Measurements from ENCODE around the gene HM13. TPM values are rescaled to one million over a fixed set of nuclear protein-coding genes. Genes with fewer than 3 reads are reported as not detected.

HM13 gene
- total RNA-seq, 1 experiment from 2014 or later: 103 TPM

DNA sequence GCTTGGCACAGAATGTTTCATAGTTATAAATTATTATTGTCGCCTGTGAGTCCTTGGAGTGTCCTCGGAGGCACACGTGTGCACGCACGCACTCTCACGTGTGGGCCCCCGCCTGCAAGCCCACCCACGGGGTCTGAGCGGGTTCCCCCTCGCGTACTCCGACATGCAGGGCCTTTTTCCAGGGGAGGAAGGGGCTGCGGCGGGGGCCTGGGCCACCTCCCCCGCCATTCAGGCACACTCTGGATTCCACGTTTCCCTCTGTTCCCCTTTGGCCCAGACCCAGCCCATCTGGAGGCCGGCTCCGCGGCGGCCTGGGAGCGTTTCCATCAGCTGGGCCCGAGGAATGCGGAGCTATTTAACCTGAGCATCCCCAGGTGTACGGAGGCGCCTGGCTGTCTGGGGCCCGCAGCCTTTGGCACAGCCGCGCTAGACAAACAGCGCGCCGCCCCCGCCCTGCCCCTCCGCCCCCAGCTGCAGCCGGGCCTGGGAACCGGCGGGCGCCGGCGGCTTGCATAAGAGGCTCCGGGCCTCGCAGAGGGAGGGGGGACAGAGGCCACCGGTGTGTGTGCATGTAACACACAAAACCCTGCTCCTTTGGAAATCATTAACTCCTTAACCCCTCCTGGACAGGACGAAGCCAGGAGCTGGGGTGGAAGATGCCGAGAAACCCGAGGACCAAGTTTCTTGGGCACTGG, 94.2 kb downstream of the HM13 start (continued):
- TF ChIP-seq MYBL2 (CRISPR knock-in tag; IDR thresholded peaks at IDR 0.05) (0 out of 2 replicates have a peak, but pooled peaks have one; percentile 39), ZNF219 (CRISPR knock-in tag; IDR thresholded peaks at IDR 0.05; ENCODE audit: borderline replicate concordance) (no peak), FOXK1 (CRISPR knock-in tag; IDR thresholded peaks at IDR 0.05) (peak; percentile 65), ZNF396 (CRISPR knock-in tag; IDR thresholded peaks at IDR 0.05; ENCODE audit: borderline replicate concordance) (no peak), ZNF263 (CRISPR knock-in tag; IDR thresholded peaks at IDR 0.05; ENCODE audit: low read depth) (no peak), ZNF121 (CRISPR knock-in tag; IDR thresholded peaks at IDR 0.05) (peak; percentile 95), KAT7 (CRISPR knock-in tag; IDR thresholded peaks at IDR 0.05; ENCODE audit: borderline replicate concordance) (no peak), PRRX2 (CRISPR knock-in tag; IDR thresholded peaks at IDR 0.05) (no peak), JAZF1 (CRISPR knock-in tag; IDR thresholded peaks at IDR 0.05) (no peak), RELA (CRISPR knock-in tag; IDR thresholded peaks at IDR 0.05; ENCODE audit: borderline replicate concordance) (0 out of 2 replicates have a peak, but pooled peaks have one; percentile 21), FOXP1 (CRISPR knock-in tag; IDR thresholded peaks at IDR 0.05; ENCODE audit: borderline replicate concordance) (peak; percentile 70; the same call in 1 of the 2 replicates), OVOL2 (CRISPR knock-in tag; IDR thresholded peaks at IDR 0.05; ENCODE audit: borderline replicate concordance) (no peak)
- TF ChIP-seq, protein P1, sequence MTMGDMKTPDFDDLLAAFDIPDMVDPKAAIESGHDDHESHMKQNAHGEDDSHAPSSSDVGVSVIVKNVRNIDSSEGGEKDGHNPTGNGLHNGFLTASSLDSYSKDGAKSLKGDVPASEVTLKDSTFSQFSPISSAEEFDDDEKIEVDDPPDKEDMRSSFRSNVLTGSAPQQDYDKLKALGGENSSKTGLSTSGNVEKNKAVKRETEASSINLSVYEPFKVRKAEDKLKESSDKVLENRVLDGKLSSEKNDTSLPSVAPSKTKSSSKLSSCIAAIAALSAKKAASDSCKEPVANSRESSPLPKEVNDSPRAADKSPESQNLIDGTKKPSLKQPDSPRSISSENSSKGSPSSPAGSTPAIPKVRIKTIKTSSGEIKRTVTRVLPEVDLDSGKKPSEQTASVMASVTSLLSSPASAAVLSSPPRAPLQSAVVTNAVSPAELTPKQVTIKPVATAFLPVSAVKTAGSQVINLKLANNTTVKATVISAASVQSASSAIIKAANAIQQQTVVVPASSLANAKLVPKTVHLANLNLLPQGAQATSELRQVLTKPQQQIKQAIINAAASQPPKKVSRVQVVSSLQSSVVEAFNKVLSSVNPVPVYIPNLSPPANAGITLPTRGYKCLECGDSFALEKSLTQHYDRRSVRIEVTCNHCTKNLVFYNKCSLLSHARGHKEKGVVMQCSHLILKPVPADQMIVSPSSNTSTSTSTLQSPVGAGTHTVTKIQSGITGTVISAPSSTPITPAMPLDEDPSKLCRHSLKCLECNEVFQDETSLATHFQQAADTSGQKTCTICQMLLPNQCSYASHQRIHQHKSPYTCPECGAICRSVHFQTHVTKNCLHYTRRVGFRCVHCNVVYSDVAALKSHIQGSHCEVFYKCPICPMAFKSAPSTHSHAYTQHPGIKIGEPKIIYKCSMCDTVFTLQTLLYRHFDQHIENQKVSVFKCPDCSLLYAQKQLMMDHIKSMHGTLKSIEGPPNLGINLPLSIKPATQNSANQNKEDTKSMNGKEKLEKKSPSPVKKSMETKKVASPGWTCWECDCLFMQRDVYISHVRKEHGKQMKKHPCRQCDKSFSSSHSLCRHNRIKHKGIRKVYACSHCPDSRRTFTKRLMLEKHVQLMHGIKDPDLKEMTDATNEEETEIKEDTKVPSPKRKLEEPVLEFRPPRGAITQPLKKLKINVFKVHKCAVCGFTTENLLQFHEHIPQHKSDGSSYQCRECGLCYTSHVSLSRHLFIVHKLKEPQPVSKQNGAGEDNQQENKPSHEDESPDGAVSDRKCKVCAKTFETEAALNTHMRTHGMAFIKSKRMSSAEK (CRISPR knock-in tag; IDR thresholded peaks at IDR 0.05; ENCODE audit: borderline replicate concordance): no peak
- TF ChIP-seq, protein P2, sequence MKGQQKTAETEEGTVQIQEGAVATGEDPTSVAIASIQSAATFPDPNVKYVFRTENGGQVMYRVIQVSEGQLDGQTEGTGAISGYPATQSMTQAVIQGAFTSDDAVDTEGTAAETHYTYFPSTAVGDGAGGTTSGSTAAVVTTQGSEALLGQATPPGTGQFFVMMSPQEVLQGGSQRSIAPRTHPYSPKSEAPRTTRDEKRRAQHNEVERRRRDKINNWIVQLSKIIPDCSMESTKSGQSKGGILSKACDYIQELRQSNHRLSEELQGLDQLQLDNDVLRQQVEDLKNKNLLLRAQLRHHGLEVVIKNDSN (CRISPR knock-in tag; IDR thresholded peaks at IDR 0.05): peak; percentile 23; the same call in 1 of the 2 replicates
- TF ChIP-seq, protein P3, sequence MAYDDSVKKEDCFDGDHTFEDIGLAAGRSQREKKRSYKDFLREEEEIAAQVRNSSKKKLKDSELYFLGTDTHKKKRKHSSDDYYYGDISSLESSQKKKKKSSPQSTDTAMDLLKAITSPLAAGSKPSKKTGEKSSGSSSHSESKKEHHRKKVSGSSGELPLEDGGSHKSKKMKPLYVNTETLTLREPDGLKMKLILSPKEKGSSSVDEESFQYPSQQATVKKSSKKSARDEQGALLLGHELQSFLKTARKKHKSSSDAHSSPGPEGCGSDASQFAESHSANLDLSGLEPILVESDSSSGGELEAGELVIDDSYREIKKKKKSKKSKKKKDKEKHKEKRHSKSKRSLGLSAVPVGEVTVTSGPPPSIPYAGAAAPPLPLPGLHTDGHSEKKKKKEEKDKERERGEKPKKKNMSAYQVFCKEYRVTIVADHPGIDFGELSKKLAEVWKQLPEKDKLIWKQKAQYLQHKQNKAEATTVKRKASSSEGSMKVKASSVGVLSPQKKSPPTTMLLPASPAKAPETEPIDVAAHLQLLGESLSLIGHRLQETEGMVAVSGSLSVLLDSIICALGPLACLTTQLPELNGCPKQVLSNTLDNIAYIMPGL (CRISPR knock-in tag; IDR thresholded peaks at IDR 0.05): no peak
- TF ChIP-seq, protein P4, sequence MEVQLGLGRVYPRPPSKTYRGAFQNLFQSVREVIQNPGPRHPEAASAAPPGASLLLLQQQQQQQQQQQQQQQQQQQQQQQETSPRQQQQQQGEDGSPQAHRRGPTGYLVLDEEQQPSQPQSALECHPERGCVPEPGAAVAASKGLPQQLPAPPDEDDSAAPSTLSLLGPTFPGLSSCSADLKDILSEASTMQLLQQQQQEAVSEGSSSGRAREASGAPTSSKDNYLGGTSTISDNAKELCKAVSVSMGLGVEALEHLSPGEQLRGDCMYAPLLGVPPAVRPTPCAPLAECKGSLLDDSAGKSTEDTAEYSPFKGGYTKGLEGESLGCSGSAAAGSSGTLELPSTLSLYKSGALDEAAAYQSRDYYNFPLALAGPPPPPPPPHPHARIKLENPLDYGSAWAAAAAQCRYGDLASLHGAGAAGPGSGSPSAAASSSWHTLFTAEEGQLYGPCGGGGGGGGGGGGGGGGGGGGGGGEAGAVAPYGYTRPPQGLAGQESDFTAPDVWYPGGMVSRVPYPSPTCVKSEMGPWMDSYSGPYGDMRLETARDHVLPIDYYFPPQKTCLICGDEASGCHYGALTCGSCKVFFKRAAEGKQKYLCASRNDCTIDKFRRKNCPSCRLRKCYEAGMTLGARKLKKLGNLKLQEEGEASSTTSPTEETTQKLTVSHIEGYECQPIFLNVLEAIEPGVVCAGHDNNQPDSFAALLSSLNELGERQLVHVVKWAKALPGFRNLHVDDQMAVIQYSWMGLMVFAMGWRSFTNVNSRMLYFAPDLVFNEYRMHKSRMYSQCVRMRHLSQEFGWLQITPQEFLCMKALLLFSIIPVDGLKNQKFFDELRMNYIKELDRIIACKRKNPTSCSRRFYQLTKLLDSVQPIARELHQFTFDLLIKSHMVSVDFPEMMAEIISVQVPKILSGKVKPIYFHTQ (CRISPR knock-in tag; IDR thresholded peaks at IDR 0.05): no peak
- TF ChIP-seq, protein P5, sequence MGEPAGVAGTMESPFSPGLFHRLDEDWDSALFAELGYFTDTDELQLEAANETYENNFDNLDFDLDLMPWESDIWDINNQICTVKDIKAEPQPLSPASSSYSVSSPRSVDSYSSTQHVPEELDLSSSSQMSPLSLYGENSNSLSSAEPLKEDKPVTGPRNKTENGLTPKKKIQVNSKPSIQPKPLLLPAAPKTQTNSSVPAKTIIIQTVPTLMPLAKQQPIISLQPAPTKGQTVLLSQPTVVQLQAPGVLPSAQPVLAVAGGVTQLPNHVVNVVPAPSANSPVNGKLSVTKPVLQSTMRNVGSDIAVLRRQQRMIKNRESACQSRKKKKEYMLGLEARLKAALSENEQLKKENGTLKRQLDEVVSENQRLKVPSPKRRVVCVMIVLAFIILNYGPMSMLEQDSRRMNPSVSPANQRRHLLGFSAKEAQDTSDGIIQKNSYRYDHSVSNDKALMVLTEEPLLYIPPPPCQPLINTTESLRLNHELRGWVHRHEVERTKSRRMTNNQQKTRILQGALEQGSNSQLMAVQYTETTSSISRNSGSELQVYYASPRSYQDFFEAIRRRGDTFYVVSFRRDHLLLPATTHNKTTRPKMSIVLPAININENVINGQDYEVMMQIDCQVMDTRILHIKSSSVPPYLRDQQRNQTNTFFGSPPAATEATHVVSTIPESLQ (CRISPR knock-in tag; IDR thresholded peaks at IDR 0.05): no peak
- TF ChIP-seq, protein P6, sequence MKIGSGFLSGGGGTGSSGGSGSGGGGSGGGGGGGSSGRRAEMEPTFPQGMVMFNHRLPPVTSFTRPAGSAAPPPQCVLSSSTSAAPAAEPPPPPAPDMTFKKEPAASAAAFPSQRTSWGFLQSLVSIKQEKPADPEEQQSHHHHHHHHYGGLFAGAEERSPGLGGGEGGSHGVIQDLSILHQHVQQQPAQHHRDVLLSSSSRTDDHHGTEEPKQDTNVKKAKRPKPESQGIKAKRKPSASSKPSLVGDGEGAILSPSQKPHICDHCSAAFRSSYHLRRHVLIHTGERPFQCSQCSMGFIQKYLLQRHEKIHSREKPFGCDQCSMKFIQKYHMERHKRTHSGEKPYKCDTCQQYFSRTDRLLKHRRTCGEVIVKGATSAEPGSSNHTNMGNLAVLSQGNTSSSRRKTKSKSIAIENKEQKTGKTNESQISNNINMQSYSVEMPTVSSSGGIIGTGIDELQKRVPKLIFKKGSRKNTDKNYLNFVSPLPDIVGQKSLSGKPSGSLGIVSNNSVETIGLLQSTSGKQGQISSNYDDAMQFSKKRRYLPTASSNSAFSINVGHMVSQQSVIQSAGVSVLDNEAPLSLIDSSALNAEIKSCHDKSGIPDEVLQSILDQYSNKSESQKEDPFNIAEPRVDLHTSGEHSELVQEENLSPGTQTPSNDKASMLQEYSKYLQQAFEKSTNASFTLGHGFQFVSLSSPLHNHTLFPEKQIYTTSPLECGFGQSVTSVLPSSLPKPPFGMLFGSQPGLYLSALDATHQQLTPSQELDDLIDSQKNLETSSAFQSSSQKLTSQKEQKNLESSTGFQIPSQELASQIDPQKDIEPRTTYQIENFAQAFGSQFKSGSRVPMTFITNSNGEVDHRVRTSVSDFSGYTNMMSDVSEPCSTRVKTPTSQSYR (CRISPR knock-in tag; IDR thresholded peaks at IDR 0.05): no peak
- TF ChIP-seq, protein P7, sequence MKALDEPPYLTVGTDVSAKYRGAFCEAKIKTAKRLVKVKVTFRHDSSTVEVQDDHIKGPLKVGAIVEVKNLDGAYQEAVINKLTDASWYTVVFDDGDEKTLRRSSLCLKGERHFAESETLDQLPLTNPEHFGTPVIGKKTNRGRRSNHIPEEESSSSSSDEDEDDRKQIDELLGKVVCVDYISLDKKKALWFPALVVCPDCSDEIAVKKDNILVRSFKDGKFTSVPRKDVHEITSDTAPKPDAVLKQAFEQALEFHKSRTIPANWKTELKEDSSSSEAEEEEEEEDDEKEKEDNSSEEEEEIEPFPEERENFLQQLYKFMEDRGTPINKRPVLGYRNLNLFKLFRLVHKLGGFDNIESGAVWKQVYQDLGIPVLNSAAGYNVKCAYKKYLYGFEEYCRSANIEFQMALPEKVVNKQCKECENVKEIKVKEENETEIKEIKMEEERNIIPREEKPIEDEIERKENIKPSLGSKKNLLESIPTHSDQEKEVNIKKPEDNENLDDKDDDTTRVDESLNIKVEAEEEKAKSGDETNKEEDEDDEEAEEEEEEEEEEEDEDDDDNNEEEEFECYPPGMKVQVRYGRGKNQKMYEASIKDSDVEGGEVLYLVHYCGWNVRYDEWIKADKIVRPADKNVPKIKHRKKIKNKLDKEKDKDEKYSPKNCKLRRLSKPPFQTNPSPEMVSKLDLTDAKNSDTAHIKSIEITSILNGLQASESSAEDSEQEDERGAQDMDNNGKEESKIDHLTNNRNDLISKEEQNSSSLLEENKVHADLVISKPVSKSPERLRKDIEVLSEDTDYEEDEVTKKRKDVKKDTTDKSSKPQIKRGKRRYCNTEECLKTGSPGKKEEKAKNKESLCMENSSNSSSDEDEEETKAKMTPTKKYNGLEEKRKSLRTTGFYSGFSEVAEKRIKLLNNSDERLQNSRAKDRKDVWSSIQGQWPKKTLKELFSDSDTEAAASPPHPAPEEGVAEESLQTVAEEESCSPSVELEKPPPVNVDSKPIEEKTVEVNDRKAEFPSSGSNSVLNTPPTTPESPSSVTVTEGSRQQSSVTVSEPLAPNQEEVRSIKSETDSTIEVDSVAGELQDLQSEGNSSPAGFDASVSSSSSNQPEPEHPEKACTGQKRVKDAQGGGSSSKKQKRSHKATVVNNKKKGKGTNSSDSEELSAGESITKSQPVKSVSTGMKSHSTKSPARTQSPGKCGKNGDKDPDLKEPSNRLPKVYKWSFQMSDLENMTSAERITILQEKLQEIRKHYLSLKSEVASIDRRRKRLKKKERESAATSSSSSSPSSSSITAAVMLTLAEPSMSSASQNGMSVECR (CRISPR knock-in tag; IDR thresholded peaks at IDR 0.05; ENCODE audit: borderline replicate concordance): peak; percentile 53; the same call in 1 of the 2 replicates

All from WTC11 (cell line).